Measurements from ENCODE around the gene TMEM184B.

DNA sequence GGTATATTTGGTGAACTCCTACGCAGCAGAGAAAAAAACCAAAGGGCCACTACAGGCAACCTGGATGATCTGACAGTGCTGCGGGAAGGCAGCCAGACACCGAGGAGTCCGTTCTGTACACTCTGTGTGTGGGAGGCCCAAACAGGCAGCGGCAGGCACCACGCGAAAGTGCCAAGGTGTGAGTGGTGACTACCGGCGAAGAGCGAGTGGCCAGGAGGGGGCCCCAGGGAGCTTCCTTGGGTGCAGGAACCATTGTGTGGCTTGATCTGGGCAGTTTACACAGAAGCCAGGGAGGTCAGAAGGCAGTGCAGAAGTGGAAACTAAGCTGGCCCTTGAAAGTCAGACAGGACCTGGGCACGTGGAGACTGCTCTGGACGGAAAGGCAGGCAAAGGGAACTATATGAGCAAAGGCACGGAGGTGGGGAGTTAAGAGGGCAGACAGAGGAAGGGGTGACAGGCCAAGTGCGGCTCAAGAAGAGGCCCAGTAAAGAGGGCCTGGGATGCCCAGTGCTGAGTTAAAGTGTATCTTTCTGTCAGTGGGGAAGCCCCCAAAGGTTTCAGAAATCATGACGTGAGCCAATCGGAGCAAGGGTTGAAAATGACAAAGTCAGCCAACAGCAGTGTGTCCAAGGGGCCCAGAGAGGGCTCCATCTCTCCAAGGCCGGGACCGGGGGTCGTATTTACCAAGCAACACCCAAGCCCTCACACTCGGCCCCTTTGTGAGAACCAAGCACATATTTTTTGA is 10.6 kb downstream of the TMEM184B start:
- TF ChIP-seq FOXA1 (IDR thresholded peaks at IDR 0.05) (no peak), TAF1 (conservative IDR thresholded peaks at IDR 0.05) (no peak), NR2F2 (IDR thresholded peaks at IDR 0.05) (no peak), GABPA (IDR thresholded peaks at IDR 0.05 in 1 of 2, conservative IDR thresholded peaks at IDR 0.05 in 1 of 2) (no peak), YY1 (IDR thresholded peaks at IDR 0.05) (no peak), SP1 (IDR thresholded peaks at IDR 0.05) (no peak), RAD21 (IDR thresholded peaks at IDR 0.05) (peak; percentile 74 to 86), EGR1 (IDR thresholded peaks at IDR 0.05; ENCODE audit: low read depth in 2 of 2) (no peak), HNF4G (IDR thresholded peaks at IDR 0.05) (no peak)
- TF ChIP-seq, protein P1, sequence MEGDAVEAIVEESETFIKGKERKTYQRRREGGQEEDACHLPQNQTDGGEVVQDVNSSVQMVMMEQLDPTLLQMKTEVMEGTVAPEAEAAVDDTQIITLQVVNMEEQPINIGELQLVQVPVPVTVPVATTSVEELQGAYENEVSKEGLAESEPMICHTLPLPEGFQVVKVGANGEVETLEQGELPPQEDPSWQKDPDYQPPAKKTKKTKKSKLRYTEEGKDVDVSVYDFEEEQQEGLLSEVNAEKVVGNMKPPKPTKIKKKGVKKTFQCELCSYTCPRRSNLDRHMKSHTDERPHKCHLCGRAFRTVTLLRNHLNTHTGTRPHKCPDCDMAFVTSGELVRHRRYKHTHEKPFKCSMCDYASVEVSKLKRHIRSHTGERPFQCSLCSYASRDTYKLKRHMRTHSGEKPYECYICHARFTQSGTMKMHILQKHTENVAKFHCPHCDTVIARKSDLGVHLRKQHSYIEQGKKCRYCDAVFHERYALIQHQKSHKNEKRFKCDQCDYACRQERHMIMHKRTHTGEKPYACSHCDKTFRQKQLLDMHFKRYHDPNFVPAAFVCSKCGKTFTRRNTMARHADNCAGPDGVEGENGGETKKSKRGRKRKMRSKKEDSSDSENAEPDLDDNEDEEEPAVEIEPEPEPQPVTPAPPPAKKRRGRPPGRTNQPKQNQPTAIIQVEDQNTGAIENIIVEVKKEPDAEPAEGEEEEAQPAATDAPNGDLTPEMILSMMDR (IDR thresholded peaks at IDR 0.05; ENCODE audit: low read depth, low read length, missing input control) = peak; percentile 57
- TF ChIP-seq, protein P2, sequence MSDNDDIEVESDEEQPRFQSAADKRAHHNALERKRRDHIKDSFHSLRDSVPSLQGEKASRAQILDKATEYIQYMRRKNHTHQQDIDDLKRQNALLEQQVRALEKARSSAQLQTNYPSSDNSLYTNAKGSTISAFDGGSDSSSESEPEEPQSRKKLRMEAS (IDR thresholded peaks at IDR 0.05) = no peak
- TF ChIP-seq, protein P3, sequence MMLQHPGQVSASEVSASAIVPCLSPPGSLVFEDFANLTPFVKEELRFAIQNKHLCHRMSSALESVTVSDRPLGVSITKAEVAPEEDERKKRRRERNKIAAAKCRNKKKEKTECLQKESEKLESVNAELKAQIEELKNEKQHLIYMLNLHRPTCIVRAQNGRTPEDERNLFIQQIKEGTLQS (IDR thresholded peaks at IDR 0.05) = no peak
- TF ChIP-seq, protein P4, sequence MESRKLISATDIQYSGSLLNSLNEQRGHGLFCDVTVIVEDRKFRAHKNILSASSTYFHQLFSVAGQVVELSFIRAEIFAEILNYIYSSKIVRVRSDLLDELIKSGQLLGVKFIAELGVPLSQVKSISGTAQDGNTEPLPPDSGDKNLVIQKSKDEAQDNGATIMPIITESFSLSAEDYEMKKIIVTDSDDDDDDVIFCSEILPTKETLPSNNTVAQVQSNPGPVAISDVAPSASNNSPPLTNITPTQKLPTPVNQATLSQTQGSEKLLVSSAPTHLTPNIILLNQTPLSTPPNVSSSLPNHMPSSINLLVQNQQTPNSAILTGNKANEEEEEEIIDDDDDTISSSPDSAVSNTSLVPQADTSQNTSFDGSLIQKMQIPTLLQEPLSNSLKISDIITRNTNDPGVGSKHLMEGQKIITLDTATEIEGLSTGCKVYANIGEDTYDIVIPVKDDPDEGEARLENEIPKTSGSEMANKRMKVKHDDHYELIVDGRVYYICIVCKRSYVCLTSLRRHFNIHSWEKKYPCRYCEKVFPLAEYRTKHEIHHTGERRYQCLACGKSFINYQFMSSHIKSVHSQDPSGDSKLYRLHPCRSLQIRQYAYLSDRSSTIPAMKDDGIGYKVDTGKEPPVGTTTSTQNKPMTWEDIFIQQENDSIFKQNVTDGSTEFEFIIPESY (IDR thresholded peaks at IDR 0.05) = no peak
- TF ChIP-seq, protein P5, sequence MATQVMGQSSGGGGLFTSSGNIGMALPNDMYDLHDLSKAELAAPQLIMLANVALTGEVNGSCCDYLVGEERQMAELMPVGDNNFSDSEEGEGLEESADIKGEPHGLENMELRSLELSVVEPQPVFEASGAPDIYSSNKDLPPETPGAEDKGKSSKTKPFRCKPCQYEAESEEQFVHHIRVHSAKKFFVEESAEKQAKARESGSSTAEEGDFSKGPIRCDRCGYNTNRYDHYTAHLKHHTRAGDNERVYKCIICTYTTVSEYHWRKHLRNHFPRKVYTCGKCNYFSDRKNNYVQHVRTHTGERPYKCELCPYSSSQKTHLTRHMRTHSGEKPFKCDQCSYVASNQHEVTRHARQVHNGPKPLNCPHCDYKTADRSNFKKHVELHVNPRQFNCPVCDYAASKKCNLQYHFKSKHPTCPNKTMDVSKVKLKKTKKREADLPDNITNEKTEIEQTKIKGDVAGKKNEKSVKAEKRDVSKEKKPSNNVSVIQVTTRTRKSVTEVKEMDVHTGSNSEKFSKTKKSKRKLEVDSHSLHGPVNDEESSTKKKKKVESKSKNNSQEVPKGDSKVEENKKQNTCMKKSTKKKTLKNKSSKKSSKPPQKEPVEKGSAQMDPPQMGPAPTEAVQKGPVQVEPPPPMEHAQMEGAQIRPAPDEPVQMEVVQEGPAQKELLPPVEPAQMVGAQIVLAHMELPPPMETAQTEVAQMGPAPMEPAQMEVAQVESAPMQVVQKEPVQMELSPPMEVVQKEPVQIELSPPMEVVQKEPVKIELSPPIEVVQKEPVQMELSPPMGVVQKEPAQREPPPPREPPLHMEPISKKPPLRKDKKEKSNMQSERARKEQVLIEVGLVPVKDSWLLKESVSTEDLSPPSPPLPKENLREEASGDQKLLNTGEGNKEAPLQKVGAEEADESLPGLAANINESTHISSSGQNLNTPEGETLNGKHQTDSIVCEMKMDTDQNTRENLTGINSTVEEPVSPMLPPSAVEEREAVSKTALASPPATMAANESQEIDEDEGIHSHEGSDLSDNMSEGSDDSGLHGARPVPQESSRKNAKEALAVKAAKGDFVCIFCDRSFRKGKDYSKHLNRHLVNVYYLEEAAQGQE (IDR thresholded peaks at IDR 0.05) = no peak

Measured in liver (tissue), 3 donors.